ENCODE data around the gene MTM1. TPM values are rescaled to one million over a fixed set of nuclear protein-coding genes. Genes with fewer than 3 reads are reported as not detected.

The MTM1 gene
- total and polyA plus RNA-seq, 2 experiments from 2014 or later: 3.2 to 8.7 TPM

- H2AFZ ChIP-seq: no peak overlapping the region
- no peak overlapping the region for H3K4me2 ChIP-seq
- Mint-ChIP-seq H3K4me1 (no peaks in the 10 kb centered on the region; the same call in 1 of the 3 replicates), H3K36me3 (ENCODE audit: low read depth) (peaks cover 3% of the 10 kb centered on the region; the same call in 1 of the 3 replicates), H3K4me3 (no peak overlapping the region), H3K27me3 (ENCODE audit: insufficient read depth, low read depth, poor library complexity) (peaks cover 3% of the 10 kb centered on the region), H3K27ac (no peak overlapping the region), H3K9me3 (no peaks in the 10 kb centered on the region)
- TF ChIP-seq NANOG (IDR thresholded peaks at IDR 0.05; ENCODE audit: borderline replicate concordance) (no peak), JUNB (IDR thresholded peaks at IDR 0.05; ENCODE audit: unreplicated experiment) (no peak), POLR2AphosphoS5 (IDR thresholded peaks at IDR 0.05; ENCODE audit: low read depth) (no peak), REST (IDR thresholded peaks at IDR 0.05; ENCODE audit: unreplicated experiment) (no peak), STAT1 (IDR thresholded peaks at IDR 0.05; ENCODE audit: unreplicated experiment) (no peak), EZH2 (IDR thresholded peaks at IDR 0.05; ENCODE audit: low read depth, unreplicated experiment) (no peak), ETS1 (IDR thresholded peaks at IDR 0.05) (no peak), CREB1 (CRISPR knock-in tag; IDR thresholded peaks at IDR 0.05; ENCODE audit: low read depth) (no peak), ZNF114 (CRISPR knock-in tag; IDR thresholded peaks at IDR 0.05) (no peak), ZNF331 (CRISPR knock-in tag; IDR thresholded peaks at IDR 0.05; ENCODE audit: low read depth) (no peak), EZH2phosphoT487 (IDR thresholded peaks at IDR 0.05; ENCODE audit: unreplicated experiment) (no peak)
- TF ChIP-seq, protein P1, sequence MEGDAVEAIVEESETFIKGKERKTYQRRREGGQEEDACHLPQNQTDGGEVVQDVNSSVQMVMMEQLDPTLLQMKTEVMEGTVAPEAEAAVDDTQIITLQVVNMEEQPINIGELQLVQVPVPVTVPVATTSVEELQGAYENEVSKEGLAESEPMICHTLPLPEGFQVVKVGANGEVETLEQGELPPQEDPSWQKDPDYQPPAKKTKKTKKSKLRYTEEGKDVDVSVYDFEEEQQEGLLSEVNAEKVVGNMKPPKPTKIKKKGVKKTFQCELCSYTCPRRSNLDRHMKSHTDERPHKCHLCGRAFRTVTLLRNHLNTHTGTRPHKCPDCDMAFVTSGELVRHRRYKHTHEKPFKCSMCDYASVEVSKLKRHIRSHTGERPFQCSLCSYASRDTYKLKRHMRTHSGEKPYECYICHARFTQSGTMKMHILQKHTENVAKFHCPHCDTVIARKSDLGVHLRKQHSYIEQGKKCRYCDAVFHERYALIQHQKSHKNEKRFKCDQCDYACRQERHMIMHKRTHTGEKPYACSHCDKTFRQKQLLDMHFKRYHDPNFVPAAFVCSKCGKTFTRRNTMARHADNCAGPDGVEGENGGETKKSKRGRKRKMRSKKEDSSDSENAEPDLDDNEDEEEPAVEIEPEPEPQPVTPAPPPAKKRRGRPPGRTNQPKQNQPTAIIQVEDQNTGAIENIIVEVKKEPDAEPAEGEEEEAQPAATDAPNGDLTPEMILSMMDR (conservative IDR thresholded peaks at IDR 0.05; ENCODE audit: low read depth in 2 of 2): no peak
- TF ChIP-seq, protein P2, sequence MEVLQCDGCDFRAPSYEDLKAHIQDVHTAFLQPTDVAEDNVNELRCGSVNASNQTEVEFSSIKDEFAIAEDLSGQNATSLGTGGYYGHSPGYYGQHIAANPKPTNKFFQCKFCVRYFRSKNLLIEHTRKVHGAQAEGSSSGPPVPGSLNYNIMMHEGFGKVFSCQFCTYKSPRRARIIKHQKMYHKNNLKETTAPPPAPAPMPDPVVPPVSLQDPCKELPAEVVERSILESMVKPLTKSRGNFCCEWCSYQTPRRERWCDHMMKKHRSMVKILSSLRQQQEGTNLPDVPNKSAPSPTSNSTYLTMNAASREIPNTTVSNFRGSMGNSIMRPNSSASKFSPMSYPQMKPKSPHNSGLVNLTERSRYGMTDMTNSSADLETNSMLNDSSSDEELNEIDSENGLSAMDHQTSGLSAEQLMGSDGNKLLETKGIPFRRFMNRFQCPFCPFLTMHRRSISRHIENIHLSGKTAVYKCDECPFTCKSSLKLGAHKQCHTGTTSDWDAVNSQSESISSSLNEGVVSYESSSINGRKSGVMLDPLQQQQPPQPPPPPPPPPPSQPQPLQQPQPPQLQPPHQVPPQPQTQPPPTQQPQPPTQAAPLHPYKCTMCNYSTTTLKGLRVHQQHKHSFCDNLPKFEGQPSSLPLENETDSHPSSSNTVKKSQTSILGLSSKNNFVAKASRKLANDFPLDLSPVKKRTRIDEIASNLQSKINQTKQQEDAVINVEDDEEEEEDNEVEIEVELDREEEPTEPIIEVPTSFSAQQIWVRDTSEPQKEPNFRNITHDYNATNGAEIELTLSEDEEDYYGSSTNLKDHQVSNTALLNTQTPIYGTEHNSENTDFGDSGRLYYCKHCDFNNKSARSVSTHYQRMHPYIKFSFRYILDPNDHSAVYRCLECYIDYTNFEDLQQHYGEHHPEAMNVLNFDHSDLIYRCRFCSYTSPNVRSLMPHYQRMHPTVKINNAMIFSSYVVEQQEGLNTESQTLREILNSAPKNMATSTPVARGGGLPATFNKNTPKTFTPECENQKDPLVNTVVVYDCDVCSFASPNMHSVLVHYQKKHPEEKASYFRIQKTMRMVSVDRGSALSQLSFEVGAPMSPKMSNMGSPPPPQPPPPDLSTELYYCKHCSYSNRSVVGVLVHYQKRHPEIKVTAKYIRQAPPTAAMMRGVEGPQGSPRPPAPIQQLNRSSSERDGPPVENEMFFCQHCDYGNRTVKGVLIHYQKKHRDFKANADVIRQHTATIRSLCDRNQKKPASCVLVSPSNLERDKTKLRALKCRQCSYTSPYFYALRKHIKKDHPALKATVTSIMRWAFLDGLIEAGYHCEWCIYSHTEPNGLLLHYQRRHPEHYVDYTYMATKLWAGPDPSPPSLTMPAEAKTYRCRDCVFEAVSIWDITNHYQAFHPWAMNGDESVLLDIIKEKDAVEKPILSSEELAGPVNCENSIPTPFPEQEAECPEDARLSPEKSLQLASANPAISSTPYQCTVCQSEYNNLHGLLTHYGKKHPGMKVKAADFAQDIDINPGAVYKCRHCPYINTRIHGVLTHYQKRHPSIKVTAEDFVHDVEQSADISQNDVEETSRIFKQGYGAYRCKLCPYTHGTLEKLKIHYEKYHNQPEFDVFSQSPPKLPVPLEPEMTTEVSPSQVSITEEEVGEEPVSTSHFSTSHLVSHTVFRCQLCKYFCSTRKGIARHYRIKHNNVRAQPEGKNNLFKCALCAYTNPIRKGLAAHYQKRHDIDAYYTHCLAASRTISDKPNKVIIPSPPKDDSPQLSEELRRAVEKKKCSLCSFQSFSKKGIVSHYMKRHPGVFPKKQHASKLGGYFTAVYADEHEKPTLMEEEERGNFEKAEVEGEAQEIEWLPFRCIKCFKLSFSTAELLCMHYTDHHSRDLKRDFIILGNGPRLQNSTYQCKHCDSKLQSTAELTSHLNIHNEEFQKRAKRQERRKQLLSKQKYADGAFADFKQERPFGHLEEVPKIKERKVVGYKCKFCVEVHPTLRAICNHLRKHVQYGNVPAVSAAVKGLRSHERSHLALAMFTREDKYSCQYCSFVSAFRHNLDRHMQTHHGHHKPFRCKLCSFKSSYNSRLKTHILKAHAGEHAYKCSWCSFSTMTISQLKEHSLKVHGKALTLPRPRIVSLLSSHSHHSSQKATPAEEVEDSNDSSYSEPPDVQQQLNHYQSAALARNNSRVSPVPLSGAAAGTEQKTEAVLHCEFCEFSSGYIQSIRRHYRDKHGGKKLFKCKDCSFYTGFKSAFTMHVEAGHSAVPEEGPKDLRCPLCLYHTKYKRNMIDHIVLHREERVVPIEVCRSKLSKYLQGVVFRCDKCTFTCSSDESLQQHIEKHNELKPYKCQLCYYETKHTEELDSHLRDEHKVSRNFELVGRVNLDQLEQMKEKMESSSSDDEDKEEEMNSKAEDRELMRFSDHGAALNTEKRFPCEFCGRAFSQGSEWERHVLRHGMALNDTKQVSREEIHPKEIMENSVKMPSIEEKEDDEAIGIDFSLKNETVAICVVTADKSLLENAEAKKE (CRISPR knock-in tag; IDR thresholded peaks at IDR 0.05): no peak
- no peaks in the 10 kb centered on the region for H4K20me1 ChIP-seq (replicated peaks; ENCODE audit: insufficient read depth)
- H3K9me2 ChIP-seq (ENCODE audit: insufficient read depth): no peaks in the 10 kb centered on the region
- no peaks in the 10 kb centered on the region for H3K79me2 ChIP-seq (replicated peaks; ENCODE audit: insufficient read depth)
- H3K4me1 ChIP-seq (ENCODE audit: insufficient read depth): no peaks in the 10 kb centered on the region
- no peak for ATAC-seq
- no peaks in the 10 kb centered on the region for H3K36me3 ChIP-seq (ENCODE audit: insufficient read depth)
- H3F3A ChIP-seq (replicated peaks; ENCODE audit: low read depth): no peaks in the 10 kb centered on the region
- no peak for DNase-seq (ENCODE audit: low spot score)
- H3K4me3 ChIP-seq: no peak overlapping the region
- H3K27ac ChIP-seq (ENCODE audit: low read depth): no peak overlapping the region
- H3K27me3 ChIP-seq (ENCODE audit: insufficient read depth): no peaks in the 10 kb centered on the region
Measured at GRCh38 chrX:150602296-150602695, 33.9 kb downstream of the MTM1 start.
